SH-SY5Y (cell line): ENCODE results near the gene DNAAF2.

Source experiments
- GATA2 ChIP-seq: IDR thresholded peaks from 2 replicates; pipeline ENCODE4 v1.6.1; 2011; ENCODE audit warnings: mild to moderate bottlenecking, low read depth, low read length
- GATA3 ChIP-seq: IDR thresholded peaks from 2 replicates; pipeline ENCODE4 v1.6.1; 2011; ENCODE audit warnings: low read depth, mild to moderate bottlenecking, low read length, moderate library complexity

Gene DNAAF2

GRCh38 chr14:49607583-49607982 lies 27.5 kb downstream of the DNAAF2 start:
- TF ChIP-seq GATA3 (no peak), GATA2 (no peak)

- TF ChIP-seq GATA2 (no peak), GATA3 (no peak)
Observed at GRCh38 chr14:49598485-49599300, 36.4 kb downstream of the DNAAF2 start, which contains the start of gene LRR1. TSS of gene LRR1 (plus strand) at chr14:49598940. CDS start at chr14:49599021, 81 bp downstream.

GRCh38 chr14:49598189-49598484 lies 36.9 kb downstream of the DNAAF2 start:
- TF ChIP-seq GATA3 (no peak), GATA2 (no peak)

- TF ChIP-seq GATA3 (no peak), GATA2 (no peak)
Observed at GRCh38 chr14:49594347-49595091, 40.5 kb downstream of the DNAAF2 start.

- TF ChIP-seq GATA2 (no peak), GATA3 (no peak)
Observed at GRCh38 chr14:49593016-49593415, 42.0 kb downstream of the DNAAF2 start.

- TF ChIP-seq GATA3 (no peak), GATA2 (no peak)
Observed at GRCh38 chr14:49589387-49589786, 45.7 kb downstream of the DNAAF2 start.

- no peak for TF ChIP-seq GATA2
- no peak for TF ChIP-seq GATA3
Observed at GRCh38 chr14:49586673-49587460, 48.2 kb downstream of the DNAAF2 start.

- TF ChIP-seq GATA2 (0 out of 2 replicates have a peak, but pooled peaks have one; percentile 12), GATA3 (no peak)
Observed at GRCh38 chr14:49585803-49586672, 49.0 kb downstream of the DNAAF2 start, which contains the start of gene RPS29. TSS of gene RPS29 (minus strand) at chr14:49586380. CDS start at chr14:49586346, 34 bp downstream.

GRCh38 chr14:49584058-49584457 lies 51.0 kb downstream of the DNAAF2 start:
- no peak for TF ChIP-seq GATA2
- no peak for TF ChIP-seq GATA3

GRCh38 chr14:49583629-49584028 lies 51.4 kb downstream of the DNAAF2 start:
- no peak for TF ChIP-seq GATA2
- no peak for TF ChIP-seq GATA3

GRCh38 chr14:49582113-49582977 lies 52.7 kb downstream of the DNAAF2 start:
- no peak for TF ChIP-seq GATA3
- no peak for TF ChIP-seq GATA2

- TF ChIP-seq GATA3 = no peak
- no peak for TF ChIP-seq GATA2
Observed at GRCh38 chr14:49581209-49582112, 53.6 kb downstream of the DNAAF2 start.
